Measurements from ENCODE around the gene SLC1A3. TPM values are rescaled to one million over a fixed set of nuclear protein-coding genes. Genes with fewer than 3 reads are reported as not detected.
A peak's percentile ranks its signal among the peaks of the same experiment; 100 is the strongest.

The SLC1A3 gene
- total RNA-seq, 1 donor from 2014 or later = 0.25 TPM

DNA sequence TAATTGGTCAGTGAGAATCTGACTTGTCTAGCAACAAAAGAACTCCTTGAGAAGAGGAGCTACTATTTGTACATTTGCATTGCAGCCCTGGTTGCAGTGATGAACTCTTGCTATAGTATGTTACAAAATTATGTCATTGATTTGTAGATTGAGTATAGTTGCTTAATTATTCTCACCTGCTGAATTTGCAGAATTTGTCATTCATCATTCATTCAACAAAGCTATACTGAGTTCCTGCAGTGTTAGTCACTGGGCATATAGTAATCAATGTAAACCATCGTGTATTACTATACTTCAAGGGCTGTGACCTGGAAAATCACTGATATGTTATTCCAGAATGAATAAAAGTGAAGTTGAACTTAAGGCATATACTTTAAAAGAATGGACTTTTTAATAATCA lies 50.1 kb downstream of the SLC1A3 start:
- Histone ChIP-seq H3K4me3 (ENCODE audit: low read depth, low read length) (no peak overlapping the region), H3K36me3 (ENCODE audit: control insufficient read depth, insufficient read depth, low read length) (no peaks in the 10 kb centered on the region), H3K27me3 (ENCODE audit: control insufficient read depth, insufficient read depth, low read length) (no peaks in the 10 kb centered on the region)
- no peak for DNase-seq (ENCODE audit: low read depth)
- TF ChIP-seq, protein P1, sequence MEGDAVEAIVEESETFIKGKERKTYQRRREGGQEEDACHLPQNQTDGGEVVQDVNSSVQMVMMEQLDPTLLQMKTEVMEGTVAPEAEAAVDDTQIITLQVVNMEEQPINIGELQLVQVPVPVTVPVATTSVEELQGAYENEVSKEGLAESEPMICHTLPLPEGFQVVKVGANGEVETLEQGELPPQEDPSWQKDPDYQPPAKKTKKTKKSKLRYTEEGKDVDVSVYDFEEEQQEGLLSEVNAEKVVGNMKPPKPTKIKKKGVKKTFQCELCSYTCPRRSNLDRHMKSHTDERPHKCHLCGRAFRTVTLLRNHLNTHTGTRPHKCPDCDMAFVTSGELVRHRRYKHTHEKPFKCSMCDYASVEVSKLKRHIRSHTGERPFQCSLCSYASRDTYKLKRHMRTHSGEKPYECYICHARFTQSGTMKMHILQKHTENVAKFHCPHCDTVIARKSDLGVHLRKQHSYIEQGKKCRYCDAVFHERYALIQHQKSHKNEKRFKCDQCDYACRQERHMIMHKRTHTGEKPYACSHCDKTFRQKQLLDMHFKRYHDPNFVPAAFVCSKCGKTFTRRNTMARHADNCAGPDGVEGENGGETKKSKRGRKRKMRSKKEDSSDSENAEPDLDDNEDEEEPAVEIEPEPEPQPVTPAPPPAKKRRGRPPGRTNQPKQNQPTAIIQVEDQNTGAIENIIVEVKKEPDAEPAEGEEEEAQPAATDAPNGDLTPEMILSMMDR (IDR thresholded peaks at IDR 0.05; ENCODE audit: insufficient read depth, low read length, poor library complexity, severe bottlenecking) = no peak

DNA sequence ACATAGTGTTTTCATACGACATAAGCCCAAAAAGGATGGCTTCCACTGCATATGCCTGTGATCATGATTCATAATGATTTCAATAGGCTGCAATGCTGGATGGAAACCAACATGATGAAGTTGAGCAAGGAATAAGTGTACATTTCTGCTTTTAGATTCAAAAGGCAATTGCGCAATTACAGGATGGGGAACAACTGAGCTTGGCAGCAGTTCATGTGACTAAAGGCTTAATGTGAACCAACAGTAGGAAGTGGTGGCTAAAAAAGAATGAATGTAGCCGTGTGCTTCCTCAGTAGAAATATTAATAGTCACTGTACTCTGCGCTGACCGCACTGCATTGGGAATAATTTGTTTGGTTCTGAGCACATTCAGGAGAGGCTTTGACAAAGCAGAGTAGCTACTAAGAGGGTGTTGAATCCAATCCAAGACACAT lies 51.2 kb downstream of the SLC1A3 start:
- DNase-seq (ENCODE audit: low read depth) = peak; percentile 78
- Histone ChIP-seq H3K27me3 (ENCODE audit: control insufficient read depth, insufficient read depth, low read length) (no peaks in the 10 kb centered on the region), H3K4me3 (ENCODE audit: low read depth, low read length) (no peak overlapping the region), H3K36me3 (ENCODE audit: control insufficient read depth, insufficient read depth, low read length) (no peaks in the 10 kb centered on the region)
- TF ChIP-seq, protein P1 (IDR thresholded peaks at IDR 0.05; ENCODE audit: insufficient read depth, low read length, poor library complexity, severe bottlenecking) = no peak

DNA sequence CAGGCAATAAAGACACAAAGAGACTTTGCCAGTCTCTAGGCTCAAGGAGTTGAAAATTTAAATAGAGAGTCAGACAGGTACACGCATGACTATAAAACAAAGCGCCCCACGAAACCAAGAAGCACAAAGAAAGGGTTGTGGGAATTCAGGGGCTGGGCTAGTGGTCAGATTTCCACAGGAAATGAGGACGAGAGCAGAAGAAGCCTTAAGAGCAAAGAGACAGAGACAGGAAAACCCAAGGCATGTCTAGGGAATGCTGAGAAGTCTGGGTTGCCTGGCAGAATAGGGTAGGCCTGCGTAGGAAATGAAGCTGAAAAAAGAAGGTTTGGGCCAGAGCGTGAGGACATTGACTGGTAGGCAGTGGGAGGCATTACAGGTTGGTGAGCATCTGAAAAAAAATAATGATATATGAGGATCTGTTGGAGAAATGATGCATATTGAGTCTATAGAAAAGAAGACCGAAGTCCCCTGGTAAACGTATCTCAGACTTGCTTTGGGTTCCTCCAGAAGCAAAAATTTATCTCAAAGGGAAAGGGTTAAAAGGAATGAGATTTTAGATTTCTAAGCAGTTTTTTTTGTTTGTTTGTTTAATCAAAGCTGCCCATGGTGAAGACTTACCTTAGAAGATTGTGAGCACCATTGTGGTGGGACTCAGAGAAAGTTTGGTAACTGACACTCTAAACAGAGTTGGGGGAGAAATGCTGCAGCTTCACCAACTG lies 51.8 kb downstream of the SLC1A3 start:
- Histone ChIP-seq H3K27me3 (ENCODE audit: control insufficient read depth, insufficient read depth, low read length) (no peaks in the 10 kb centered on the region), H3K36me3 (ENCODE audit: control insufficient read depth, insufficient read depth, low read length) (no peaks in the 10 kb centered on the region), H3K4me3 (ENCODE audit: low read depth, low read length) (no peak overlapping the region)
- DNase-seq (ENCODE audit: low read depth) = no peak
- TF ChIP-seq, protein P1 (IDR thresholded peaks at IDR 0.05; ENCODE audit: insufficient read depth, low read length, poor library complexity, severe bottlenecking) = no peak

DNA sequence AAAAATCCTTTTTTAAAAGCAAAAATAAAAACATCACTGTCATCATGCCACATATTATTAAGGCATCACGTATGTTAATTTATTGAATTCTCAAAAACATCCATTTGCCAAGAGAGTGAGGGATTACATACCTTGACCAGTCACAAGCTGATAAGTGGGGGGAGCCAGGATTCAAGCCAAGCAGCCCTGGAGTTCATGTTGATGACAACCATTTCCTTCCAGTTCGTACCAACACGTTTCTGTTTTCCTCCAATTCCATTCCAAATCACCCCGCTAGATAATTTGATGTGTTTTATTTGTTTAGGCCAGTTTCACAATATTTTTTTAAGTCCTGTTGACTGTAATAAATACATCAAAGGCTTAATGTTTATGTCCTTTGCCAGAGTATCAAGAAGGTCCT lies 53.0 kb downstream of the SLC1A3 start:
- DNase-seq (ENCODE audit: low read depth) = no peak
- Histone ChIP-seq H3K27me3 (ENCODE audit: control insufficient read depth, insufficient read depth, low read length) (no peaks in the 10 kb centered on the region), H3K4me3 (ENCODE audit: low read depth, low read length) (no peak overlapping the region), H3K36me3 (ENCODE audit: control insufficient read depth, insufficient read depth, low read length) (no peaks in the 10 kb centered on the region)
- TF ChIP-seq, protein P1 (IDR thresholded peaks at IDR 0.05; ENCODE audit: insufficient read depth, low read length, poor library complexity, severe bottlenecking) = no peak

DNA sequence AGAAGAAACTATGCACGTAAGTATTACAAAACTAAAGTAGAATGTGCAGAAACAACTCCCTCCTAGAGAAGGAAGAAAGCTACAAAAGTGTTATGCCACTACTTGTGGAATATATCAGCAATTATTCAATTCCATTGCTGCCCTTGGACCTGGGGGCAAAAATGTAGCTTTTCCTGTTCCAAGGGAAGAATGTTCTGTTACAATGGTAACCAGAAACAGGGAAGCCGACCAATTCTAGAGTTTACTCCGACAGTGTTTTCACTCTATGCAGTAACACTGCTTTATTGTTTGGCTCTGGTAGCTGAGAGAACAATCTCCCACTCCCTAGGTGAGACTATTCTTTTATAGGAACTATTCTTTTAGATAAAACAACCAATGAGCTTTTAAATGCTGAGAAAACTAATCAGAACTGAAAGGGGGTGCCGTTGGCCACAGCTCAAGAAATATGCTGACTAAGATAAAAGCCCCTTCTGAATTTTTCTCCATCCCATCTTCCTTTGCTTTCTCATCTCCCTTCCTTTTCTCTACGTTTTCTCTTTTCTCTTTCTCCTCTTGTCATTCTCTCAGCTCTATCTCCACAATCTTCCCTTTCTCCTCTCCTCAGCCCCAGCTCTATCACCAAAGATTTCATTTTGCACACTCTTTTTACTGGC lies 54.1 kb downstream of the SLC1A3 start:
- no peak overlapping the region for H3K4me3 ChIP-seq (ENCODE audit: low read depth, low read length)
- no peak for DNase-seq (ENCODE audit: low read depth)
- TF ChIP-seq, protein P1 (IDR thresholded peaks at IDR 0.05; ENCODE audit: insufficient read depth, low read length, poor library complexity, severe bottlenecking) = no peak
- no peaks in the 10 kb centered on the region for H3K27me3 ChIP-seq (ENCODE audit: control insufficient read depth, insufficient read depth, low read length)
- no peaks in the 10 kb centered on the region for H3K36me3 ChIP-seq (ENCODE audit: control insufficient read depth, insufficient read depth, low read length)

Measured in kidney epithelial cell (primary cell).